Activated naive CD4-positive, alpha-beta T cell treated with anti-CD3 and anti-CD28 coated beads, Interleukin-2, amount 10 ng/mL, durations not matched to agents 5 hours and 36 hours (primary cell): ENCODE results near the gene PCNP. TPM values are rescaled to one million over a fixed set of nuclear protein-coding genes. Genes with fewer than 3 reads are reported as not detected.

Experiments
- total RNA-seq, 2 experiments: library from RNA; stranded (reverse); gene quantifications; one replicate each; pipeline ENCODE4 v1.2.3, GENCODE V29; 2021

The PCNP gene
- total RNA-seq: 100 to 1,000 TPM; 153 to 161 TPM

GRCh38 chr3:101573449-101574387, at the start of gene PCNP:
PCNP (plus strand) TSS chr3:101574180; CDS start chr3:101574216, 36 bp downstream.

GRCh38 chr3:101561630-101562328, 12.2 kb upstream of the PCNP start, which contains the start of gene TRMT10C:
TRMT10C (plus strand) TSS chr3:101561868; CDS start chr3:101564782, 2,914 bp downstream.

Other genes with a start within 250 kb of the PCNP start
- 10 to 100 TPM; 41.7 to 43.9 TPM for gene SENP7, start 61.0 kb upstream of the PCNP start, total RNA-seq
- gene TRMT10C, start 12.3 kb upstream of the PCNP start, total RNA-seq: 10 to 100 TPM; 23.0 to 23.4 TPM
- gene ZBTB11, start 103.0 kb downstream of the PCNP start, total RNA-seq: 10 to 100 TPM; 30.6 to 31.9 TPM
- gene RPL24, start 112.5 kb downstream of the PCNP start, total RNA-seq: 1,000 to 10,000 TPM; 1,404 to 1,406 TPM
- gene CEP97, start 150.4 kb downstream of the PCNP start, total RNA-seq: 10 to 100 TPM; 21.4 to 22.0 TPM
- gene NXPE3, start 205.0 kb downstream of the PCNP start, total RNA-seq: 10 to 100 TPM; 30.7 to 33.4 TPM